ENCODE data around the gene IL32.

The IL32 gene

GRCh38 chr16:3056336-3057180, 8.9 kb upstream of the IL32 start:
- H3K27ac ChIP-seq (ENCODE audit: low read length), result no peak overlapping the region
- no peak overlapping the region for H3K4me2 ChIP-seq (ENCODE audit: insufficient read depth, low read length)

GRCh38 chr16:3057181-3058138, 8.0 kb upstream of the IL32 start:
- Histone ChIP-seq H3K4me3 (ENCODE audit: low read depth in 1 of 2, low read length in 2 of 2) (peak overlapping the region in 1 of 2 experiments; percentile 74; a peak in 2 of 4 replicates), H4K20me1 (ENCODE audit: insufficient read depth, low read length) (peaks cover 15% of the 10 kb centered on the region; the same call in 1 of the 2 replicates), H3K27me3 (ENCODE audit: insufficient read depth, low read length, poor library complexity) (no peaks in the 10 kb centered on the region), H3K36me3 (ENCODE audit: insufficient read depth, low read length) (peaks cover 37% of the 10 kb centered on the region), H3K9ac (ENCODE audit: low read depth, low read length) (peak overlapping the region; percentile 83; the same call in 1 of the 2 replicates), H3K4me2 (ENCODE audit: insufficient read depth, low read length) (peak overlapping the region; percentile 83), H3K79me2 (ENCODE audit: insufficient read depth, low read length) (peaks cover 23% of the 10 kb centered on the region), H3K9me3 (ENCODE audit: insufficient read depth, low read length, severe bottlenecking) (no peaks in the 10 kb centered on the region), H3K27ac (ENCODE audit: low read length) (no peak overlapping the region; the same call in 1 of the 2 replicates), H3K4me1 (ENCODE audit: insufficient read depth, low read length) (peaks cover 39% of the 10 kb centered on the region), H2AFZ (ENCODE audit: low read depth, low read length) (no peak overlapping the region)
- no peak for ATAC-seq (ENCODE audit: insufficient read depth, low read depth)
- TF ChIP-seq EZH2 (IDR thresholded peaks at IDR 0.05; ENCODE audit: borderline replicate concordance, low read depth, low read length, severe bottlenecking) (no peak), CTCF (IDR thresholded peaks at IDR 0.05; ENCODE audit: borderline replicate concordance, extremely low read depth, low read length, poor library complexity, severe bottlenecking) (no peak)
- no peak for DNase-seq

More at GRCh38 chr16:3056336-3057180, 8.9 kb upstream of the IL32 start:
- peaks cover 23% of the 10 kb centered on the region for H3K79me2 ChIP-seq (ENCODE audit: insufficient read depth, low read length)
- H4K20me1 ChIP-seq (ENCODE audit: insufficient read depth, low read length), result peaks cover 15% of the 10 kb centered on the region; the same call in 1 of the 2 replicates
- H3K9ac ChIP-seq (ENCODE audit: low read depth, low read length), result peak overlapping the region; percentile 83; the same call in 1 of the 2 replicates
- no peak overlapping the region for H2AFZ ChIP-seq (ENCODE audit: low read depth, low read length)
- no peak for TF ChIP-seq EZH2 (IDR thresholded peaks at IDR 0.05; ENCODE audit: borderline replicate concordance, low read depth, low read length, severe bottlenecking)
- no peak for TF ChIP-seq CTCF (IDR thresholded peaks at IDR 0.05; ENCODE audit: borderline replicate concordance, extremely low read depth, low read length, poor library complexity, severe bottlenecking)
- no peaks in the 10 kb centered on the region for H3K27me3 ChIP-seq (ENCODE audit: insufficient read depth, low read length, poor library complexity)
- DNase-seq (no peak), ATAC-seq (ENCODE audit: insufficient read depth, low read depth) (no peak)
- no peaks in the 10 kb centered on the region for H3K9me3 ChIP-seq (ENCODE audit: insufficient read depth, low read length, severe bottlenecking)
- H3K36me3 ChIP-seq (ENCODE audit: insufficient read depth, low read length), result peaks cover 37% of the 10 kb centered on the region
- H3K4me1 ChIP-seq (ENCODE audit: insufficient read depth, low read length), result peaks cover 39% of the 10 kb centered on the region
- H3K4me3 ChIP-seq (ENCODE audit: low read depth in 1 of 2, low read length in 2 of 2), result no peak overlapping the region

- ATAC-seq (ENCODE audit: insufficient read depth, low read depth) (peak; percentile 28), DNase-seq (peak; percentile 55)
- peaks cover 15% of the 10 kb centered on the region; the same call in 1 of the 2 replicates for H4K20me1 ChIP-seq (ENCODE audit: insufficient read depth, low read length)
- peaks cover 23% of the 10 kb centered on the region for H3K79me2 ChIP-seq (ENCODE audit: insufficient read depth, low read length)
- H3K9me3 ChIP-seq (ENCODE audit: insufficient read depth, low read length, severe bottlenecking), result no peaks in the 10 kb centered on the region
- peak overlapping the region; percentile 81 for H3K27ac ChIP-seq (ENCODE audit: low read length)
- peak overlapping the region; percentile 61; the same call in 1 of the 2 replicates for H2AFZ ChIP-seq (ENCODE audit: low read depth, low read length)
- no peaks in the 10 kb centered on the region for H3K27me3 ChIP-seq (ENCODE audit: insufficient read depth, low read length, poor library complexity)
- H3K4me2 ChIP-seq (ENCODE audit: insufficient read depth, low read length), result peak overlapping the region; percentile 83
- peak overlapping the region; percentile 51 to 74 for H3K4me3 ChIP-seq (ENCODE audit: low read depth in 1 of 2, low read length in 2 of 2)
- peaks cover 32% of the 10 kb centered on the region for H3K4me1 ChIP-seq (ENCODE audit: insufficient read depth, low read length)
- TF ChIP-seq CTCF (IDR thresholded peaks at IDR 0.05; ENCODE audit: borderline replicate concordance, extremely low read depth, low read length, poor library complexity, severe bottlenecking), result peak; percentile 31
- no peak for TF ChIP-seq EZH2 (IDR thresholded peaks at IDR 0.05; ENCODE audit: borderline replicate concordance, low read depth, low read length, severe bottlenecking)
- peak overlapping the region; percentile 83 for H3K9ac ChIP-seq (ENCODE audit: low read depth, low read length)
- H3K36me3 ChIP-seq (ENCODE audit: insufficient read depth, low read length), result peaks cover 37% of the 10 kb centered on the region
Measured at GRCh38 chr16:3058139-3059030, 7.1 kb upstream of the IL32 start.
